Measurements from ENCODE around the gene GRIK3.

GRIK3 gene

GRCh38 chr1:36851595-36851994, 182.7 kb downstream of the GRIK3 start:
- DNase-seq (ENCODE audit: low read depth) = no peak

- no peak for DNase-seq (ENCODE audit: low read depth)
Measured at GRCh38 chr1:36851087-36851486, 183.2 kb downstream of the GRIK3 start.

DNA sequence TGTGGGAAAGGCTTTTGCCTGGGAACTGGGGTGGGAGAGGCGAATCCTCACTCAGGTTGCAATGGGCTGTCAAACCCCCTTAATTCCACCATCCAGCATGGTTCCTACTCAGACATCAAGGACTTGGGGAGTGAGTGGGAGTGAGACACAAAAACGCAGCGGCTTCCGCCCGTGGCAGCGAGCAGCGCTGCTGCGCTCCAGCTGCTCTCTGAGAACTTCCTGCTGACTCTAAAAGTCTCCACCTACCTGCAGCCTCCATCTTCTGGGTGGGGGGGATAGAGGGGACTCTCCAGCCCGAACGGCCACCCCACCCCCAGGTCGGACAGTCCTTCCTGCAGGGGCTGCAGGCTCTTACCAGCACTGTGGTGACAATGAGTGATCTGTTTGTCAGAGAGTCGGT, 184.4 kb downstream of the GRIK3 start:
- DNase-seq (ENCODE audit: low read depth) = no peak

- no peak for DNase-seq (ENCODE audit: low read depth)
Measured at GRCh38 chr1:36847761-36848160, 186.6 kb downstream of the GRIK3 start.

- DNase-seq (ENCODE audit: low read depth) = no peak
Measured at GRCh38 chr1:36847186-36847585, 187.1 kb downstream of the GRIK3 start.

DNA sequence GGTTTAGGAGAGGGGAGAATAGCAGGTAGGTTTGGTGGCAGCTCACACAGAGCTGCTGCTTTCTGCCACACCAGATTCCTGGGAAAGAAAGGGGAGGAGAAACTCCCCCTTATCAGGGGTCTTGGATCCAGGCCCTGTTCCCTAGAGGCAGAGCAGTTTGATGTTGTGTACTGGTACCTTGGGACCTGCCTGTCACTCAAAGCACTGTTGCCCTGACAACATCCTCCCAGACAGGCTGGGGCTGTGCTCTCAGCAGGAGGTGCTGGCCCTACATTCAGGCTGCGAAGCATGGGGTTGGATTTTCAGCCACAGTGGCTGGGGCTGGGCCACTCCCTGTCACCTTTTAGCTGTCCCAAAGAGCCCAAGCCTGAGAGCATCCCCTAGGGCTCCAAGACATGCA, 188.0 kb downstream of the GRIK3 start:
- DNase-seq (ENCODE audit: low read depth) = no peak

DNA sequence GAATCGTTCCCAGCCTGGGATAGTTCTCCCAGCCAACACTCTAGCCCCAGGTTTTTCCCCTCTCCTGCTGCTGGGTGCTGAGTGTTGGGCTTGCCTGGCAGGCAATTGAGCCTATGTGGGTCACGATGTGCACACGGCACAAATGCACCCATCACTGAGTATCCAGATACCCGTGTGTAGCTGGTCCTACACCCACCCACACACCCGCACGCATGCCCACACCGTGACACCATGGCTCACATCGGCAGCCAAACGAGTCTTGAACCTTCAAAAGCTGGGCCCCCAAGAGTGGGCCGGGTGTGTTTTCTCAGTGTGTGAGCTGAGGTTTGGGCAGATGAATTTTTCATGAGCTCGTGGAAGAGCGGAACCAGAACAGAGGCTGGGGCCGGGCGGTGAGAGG, 188.5 kb downstream of the GRIK3 start:
- DNase-seq (ENCODE audit: low read depth) = no peak

DNA sequence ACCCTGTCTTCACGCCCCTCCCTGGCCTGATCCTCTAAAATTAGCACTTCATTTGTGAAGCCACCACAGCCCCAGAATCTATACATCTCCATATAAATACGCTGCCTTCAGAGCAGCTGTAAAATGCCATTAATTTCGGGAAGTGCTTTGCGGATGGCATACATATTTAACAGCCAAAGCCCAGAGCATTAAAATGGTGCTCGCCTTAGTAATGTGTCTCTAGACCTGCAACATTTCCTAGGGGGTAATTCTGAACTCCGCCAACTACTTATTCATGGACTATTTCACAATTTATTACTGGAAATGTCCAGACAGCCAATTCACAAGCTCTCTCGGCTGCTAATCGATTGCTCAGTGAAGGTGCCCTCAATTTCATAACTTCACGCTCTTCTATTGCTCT, 189.4 kb downstream of the GRIK3 start:
- DNase-seq (ENCODE audit: low read depth) = no peak

DNA sequence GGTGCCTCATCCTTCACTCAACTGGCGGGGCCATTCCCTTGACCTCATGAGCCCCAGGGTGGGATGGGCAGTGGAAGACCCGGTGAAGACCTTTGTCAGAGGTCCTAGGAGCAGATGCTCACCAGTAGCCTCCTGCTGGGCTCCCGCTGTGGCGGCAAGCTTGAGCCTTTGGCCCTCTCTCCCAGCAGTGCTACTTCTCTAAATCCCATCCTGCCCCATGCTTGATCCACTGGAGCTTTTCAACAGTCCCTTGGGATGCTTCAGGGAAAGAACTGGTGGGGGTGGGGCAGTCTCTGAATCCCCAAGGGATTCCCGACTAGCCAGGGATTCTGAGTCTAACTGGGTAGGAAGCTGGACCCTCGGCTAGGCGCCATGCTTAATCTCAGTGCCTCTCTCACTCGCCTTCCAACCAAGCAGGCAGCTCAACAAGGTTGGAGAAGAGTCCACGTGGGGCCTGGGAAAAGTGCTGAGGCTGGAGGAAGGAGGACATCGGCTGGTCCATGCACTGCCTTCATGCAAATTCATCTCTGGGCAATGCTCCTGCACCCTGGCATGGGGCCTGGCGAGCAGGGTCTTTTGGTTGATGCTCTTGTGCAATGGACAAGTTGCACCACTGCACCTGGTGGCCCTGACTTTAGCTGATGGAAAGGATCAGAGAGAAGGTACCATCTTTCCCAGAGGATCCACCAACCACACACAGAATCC, 190.3 kb downstream of the GRIK3 start:
- no peak for DNase-seq (ENCODE audit: low read depth)

DNA sequence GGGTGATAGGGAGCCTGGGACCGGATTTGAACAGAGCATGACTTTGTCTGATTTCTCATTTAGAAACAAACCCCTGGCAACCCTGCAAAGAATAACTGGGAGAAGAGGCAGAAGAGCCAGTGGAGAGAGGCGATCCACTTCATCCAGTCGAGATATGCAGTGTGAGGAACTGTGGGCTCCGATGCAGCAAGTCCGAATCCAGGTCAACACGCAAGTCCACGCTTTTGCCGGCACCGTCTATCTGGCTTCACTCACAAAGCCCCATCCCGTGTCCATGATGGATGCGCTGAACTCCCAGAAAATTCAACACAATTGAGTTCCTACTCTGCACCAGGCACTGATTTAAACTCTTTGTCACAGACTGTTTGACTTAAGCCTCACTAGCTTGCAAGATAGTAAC, 191.3 kb downstream of the GRIK3 start:
- no peak for DNase-seq (ENCODE audit: low read depth)

- DNase-seq (ENCODE audit: low read depth) = no peak
Measured at GRCh38 chr1:36842448-36842847, 191.9 kb downstream of the GRIK3 start.

DNA sequence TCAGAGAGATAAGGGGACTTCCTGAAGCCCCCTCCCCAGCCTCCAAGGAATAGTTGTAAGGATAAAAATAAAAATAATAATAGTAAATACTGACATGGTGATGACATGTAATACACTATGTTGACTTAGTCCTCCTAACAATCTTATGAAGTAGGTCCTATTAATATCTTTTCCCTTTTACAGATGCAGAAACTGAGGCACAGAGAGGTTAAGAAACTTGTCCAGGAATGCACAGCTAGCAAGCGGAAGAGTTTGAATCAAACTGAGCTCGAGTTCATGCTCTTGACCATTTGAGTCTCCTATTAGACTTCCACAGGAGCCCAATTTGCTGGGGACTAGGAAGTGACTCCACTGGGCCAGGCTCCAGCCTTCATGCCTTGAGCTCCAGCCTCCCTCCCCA, 194.8 kb downstream of the GRIK3 start:
- DNase-seq (ENCODE audit: low read depth) = no peak

DNA sequence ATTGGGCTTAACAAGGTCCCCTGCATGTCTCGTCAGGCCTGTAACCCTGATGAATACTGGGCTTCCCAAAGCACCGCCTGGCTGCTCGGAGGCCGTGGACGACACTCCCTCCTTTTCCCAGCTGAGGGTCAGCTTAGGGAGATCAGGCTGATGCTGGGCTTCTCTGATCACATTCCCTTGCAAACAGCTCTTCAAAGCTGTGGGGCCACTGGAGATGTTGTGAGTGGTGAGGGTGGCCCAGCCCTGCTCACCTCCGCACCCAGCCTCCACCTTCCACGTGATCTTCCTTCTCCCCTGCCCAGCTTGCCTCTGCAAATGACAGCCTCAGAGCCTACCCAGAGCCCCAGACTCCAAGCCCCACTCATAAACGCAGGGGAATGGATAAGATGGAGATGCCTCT, 195.4 kb downstream of the GRIK3 start:
- no peak for DNase-seq (ENCODE audit: low read depth)

GRCh38 chr1:36836916-36837315, 197.4 kb downstream of the GRIK3 start:
- no peak for DNase-seq (ENCODE audit: low read depth)

- no peak for DNase-seq (ENCODE audit: low read depth)
Measured at GRCh38 chr1:36836196-36836883, 198.0 kb downstream of the GRIK3 start.

GRCh38 chr1:36835696-36836095, 198.6 kb downstream of the GRIK3 start:
- DNase-seq (ENCODE audit: low read depth) = no peak

- no peak for DNase-seq (ENCODE audit: low read depth)
Measured at GRCh38 chr1:36835017-36835695, 199.2 kb downstream of the GRIK3 start.

- no peak for DNase-seq (ENCODE audit: low read depth)
Measured at GRCh38 chr1:36834586-36834985, 199.7 kb downstream of the GRIK3 start.

DNA sequence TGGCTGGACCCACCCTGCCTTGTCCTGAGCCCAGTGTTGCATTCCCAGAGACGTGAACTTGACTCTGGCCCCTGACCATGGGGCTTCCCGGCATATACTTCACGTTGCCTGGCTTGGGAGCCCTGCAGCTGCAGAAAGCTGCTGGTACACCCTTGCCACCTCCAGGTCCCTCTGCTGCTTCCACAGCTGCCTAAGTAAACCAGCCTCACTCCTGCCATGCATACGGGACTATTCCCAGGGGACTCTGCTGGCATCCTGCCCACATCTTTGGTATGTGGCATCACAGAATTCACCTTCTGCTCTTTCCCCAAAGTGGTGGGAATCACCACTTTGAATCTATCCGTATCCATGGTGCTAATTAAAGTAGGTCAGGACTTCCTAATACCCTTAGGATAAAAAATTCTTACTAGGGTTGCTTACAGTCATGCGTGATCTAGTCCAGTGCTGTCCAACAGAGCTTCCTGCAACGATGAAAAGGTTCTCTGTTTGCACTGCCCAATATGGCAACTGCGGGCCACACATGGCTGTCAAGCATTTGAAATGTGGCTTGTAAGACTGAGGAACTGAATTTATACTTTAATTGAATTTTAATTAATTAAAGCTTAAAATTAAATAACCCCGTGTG, 203.0 kb downstream of the GRIK3 start:
- DNase-seq (ENCODE audit: low read depth) = no peak

DNA sequence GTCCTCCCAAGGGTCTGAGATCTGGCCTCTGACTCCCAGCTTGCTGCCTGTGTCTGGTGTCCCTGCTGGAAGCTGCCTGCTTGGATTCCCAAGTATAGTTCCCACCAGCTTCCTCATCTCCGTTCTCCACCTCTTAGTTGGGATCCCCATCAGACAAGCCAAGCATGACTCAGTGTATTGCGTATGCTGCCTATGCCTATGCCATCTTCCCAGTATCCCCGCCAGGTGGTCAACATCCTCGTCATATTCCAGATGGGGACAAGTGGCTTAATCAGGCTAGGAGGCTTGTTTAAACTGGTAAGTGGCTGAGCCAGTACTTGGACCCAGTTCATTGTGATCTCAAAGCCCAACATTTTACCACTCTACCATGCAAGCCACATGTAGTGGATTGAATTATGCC, 204.4 kb downstream of the GRIK3 start:
- DNase-seq (ENCODE audit: low read depth) = no peak

DNA sequence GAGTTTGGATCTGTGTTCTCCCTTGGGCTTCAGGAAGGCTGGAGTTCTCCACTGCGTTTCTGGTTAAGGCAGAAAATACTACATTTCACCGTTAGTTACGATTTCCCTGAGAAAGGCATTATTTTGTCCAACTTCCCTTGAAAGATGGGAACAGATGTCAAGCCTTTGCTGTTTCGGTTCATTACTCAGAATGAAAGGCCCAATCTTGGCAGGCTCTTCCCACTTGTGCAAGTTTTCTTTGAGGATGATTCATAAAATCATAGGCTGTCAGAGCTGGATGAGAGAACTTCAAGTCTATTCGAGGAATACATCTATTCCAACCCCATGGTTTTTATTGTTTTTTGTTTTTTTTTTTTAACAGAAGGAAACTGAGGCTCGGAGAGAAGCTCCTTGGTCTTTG, 205.2 kb downstream of the GRIK3 start:
- DNase-seq (ENCODE audit: low read depth) = no peak

DNA sequence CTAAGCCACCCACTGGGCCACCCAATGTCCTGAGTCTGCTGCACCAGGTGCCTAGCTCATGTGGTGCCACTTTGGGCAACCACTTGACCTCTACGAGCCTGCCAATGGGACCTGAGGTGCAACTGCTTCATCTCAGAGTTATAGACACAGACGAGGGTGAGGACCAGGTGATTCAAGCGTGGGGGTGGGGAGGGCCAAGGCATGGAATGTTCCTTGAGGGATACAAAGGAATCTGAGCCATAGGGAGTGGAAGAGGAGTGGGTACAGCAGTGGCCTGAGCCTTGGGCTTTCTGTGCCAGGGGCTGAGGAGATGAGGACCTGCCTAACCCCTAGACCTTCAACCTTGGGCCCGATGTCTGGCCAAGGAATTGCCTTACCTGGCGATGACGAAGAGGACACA, 209.1 kb downstream of the GRIK3 start:
- no peak for DNase-seq (ENCODE audit: low read depth)

DNA sequence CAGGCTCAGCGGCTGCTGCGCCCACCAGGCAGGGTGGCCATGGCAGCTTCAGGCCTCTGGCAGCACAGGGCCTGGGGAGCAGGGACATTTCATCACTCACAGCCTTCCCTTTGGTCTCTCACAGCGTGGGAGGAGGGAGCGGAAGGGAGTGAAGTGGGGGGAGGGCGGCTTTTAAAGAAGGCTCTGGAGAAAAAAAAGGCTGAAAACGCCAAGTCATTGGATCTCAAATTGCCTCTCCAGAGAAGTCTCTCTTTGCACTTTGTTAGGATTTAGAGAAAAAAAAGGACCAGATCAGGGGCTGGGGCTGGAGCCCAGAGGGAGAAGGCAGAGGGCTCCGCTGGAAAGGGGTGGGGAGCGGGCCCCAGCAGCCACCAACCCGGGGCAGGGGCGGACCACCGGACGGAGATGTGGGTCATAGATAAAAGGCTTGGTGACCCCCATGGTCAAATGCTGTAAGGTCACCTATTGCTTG, 209.9 kb downstream of the GRIK3 start:
- DNase-seq (ENCODE audit: low read depth) = no peak
